ENCODE measurements around the gene CFDP1.

- no peak for TF ChIP-seq CTCF (IDR thresholded peaks at IDR 0.05; ENCODE audit: low read depth, low read length)
- TF ChIP-seq MAX (IDR thresholded peaks at IDR 0.05; ENCODE audit: low read depth, low read length), result no peak
These were observed 121.8 kb downstream of the CFDP1 start for GRCh38 chr16:75311383-75311938.
